NCI-H82 treated with DMSO at 0.1 percent for 48 hours (cell line): ENCODE results near the gene GJA9.

Experiments used
- DNase-seq: peaks from one replicate; lab custom pipeline; 2025; ENCODE audit not compliant: unreplicated experiment; lab: John Stamatoyannopoulos, UW

The GJA9 gene

DNA sequence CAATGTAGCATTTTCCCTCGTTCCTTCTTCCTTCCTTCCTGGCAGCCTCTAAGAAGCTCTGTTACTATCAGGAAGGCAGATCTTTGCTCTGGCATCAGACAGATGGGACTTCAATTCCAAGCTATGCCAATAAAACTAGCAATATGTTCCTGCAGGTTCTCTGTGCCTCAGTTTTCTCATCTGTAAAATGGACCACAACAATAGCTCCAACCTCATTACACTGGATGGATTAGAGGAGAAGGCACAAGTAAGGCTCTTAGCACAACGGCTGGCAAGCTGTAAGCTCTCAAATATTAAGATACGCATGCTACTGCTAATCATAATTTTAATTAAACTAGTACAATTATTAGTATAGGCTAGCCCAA is 49.0 kb downstream of the GJA9 start:
- DNase-seq = no peak

GRCh38 chr1:38831731-38832369 is 49.5 kb downstream of the GJA9 start:
- DNase-seq = no peak

DNA sequence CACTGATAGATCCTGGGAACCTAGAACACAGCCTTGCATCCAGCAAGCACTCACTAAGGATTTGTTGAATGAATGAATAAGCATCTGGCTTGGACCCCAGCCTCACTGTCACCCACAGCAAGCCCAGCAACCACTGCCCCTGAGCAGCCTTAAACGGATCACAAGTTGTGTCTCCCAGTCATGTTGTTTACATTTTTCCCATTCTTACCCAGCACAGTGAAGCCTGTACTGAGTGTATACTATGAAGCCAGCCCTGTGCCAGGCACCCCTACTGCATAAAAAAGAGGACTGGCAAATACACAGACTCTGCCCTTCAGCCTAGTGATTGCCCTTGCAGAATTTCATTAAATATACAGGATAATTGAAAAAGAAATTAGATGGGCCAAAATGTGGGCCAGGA is 52.0 kb downstream of the GJA9 start:
- no peak for DNase-seq

GRCh38 chr1:38827318-38827717 is 54.1 kb downstream of the GJA9 start:
- DNase-seq = no peak

GRCh38 chr1:38826886-38827285 is 54.5 kb downstream of the GJA9 start:
- DNase-seq = no peak

DNA sequence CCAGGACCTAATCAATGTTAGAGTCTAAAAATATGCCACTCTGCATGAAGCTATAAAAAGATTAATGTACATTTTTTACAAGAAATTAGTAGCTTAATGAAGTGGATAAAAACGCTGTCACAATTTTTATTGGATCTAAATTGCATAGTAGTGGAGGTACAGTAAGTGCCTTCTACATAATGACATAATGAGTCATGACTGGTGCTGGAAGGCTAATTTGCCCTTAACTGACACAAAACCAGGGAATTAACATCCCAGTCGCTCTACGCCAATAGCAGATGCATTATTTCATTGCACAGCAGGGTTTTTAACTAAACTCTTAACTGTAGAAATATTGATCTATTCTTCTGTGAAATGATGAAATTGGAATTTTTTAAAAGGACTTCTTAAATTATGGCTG is 55.1 kb downstream of the GJA9 start:
- DNase-seq = no peak
